GM21447 (cell line): ENCODE results near the gene AFAP1L2.
A peak's percentile ranks its signal among the peaks of the same experiment; 100 is the strongest.

ENCODE experiments used
- ATAC-seq: cut with Tn5 transposase; IDR thresholded peaks from one replicate; pipeline ENCODE4 v1.9.1; 2021; ENCODE audit not compliant: unreplicated experiment

The AFAP1L2 gene

DNA sequence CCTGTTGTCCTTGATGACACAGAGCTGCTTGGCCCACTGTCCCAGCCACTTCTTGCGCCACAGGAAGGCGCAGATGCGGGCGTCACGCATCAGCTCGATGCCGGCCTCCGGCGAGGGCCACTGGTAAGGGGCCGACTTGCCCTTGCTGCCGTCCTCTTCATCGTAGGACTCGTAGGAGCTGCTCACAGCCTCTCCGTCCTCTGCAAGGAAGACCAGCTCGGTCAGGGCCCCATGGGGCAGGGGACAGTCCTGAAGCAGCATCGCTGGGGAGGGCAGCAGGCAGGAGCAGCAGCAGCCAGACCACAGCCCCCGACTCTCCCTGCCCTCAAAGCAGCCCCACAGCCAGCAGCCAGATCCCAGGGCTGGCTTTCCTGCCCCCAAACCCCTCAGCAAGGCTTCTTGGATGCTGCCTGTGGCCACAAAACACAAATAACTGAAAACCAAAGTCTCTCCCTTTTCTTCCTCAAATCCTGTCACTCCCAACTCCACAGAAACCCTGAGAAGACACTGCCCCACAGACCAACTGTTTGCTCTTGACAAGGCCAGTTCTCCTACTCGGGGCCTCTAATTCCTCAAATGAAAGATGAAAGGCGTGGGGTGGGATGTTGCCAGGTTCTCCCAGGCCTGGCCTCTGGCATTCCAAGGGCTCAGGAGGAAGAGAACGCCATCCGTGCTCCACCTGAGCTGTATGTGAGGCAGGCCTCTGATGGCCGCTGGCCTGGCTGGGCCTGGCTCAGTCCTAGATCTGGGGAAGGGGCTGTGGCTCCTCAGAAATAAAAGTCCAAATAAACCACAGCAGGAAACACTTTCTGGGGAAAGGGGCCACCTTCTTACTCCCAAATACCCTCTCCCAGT lies 88.5 kb downstream of the AFAP1L2 start:
- ATAC-seq: no peak

DNA sequence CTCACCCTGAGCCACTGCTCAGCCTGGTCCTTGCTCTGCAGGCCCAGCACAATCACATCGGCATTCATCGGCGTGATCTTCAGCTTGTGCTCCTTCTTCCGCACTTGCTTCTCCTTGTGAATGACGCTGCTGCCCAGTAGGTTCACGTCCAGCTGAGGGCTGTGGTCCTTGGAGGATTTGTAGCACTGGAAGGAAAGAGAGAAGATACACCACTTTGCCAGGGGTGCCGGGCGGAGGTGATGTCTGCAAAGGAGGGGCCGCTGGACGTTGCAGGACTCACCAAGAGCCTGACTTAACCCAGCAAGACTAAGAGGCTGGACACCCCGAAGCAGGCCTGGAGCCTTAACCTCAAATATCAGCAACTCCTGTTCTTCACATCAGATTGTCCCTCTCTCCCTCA lies 90.4 kb downstream of the AFAP1L2 start:
- no peak for ATAC-seq

- ATAC-seq: no peak
Observed at GRCh38 chr10:114313139-114313538, 91.2 kb downstream of the AFAP1L2 start.

DNA sequence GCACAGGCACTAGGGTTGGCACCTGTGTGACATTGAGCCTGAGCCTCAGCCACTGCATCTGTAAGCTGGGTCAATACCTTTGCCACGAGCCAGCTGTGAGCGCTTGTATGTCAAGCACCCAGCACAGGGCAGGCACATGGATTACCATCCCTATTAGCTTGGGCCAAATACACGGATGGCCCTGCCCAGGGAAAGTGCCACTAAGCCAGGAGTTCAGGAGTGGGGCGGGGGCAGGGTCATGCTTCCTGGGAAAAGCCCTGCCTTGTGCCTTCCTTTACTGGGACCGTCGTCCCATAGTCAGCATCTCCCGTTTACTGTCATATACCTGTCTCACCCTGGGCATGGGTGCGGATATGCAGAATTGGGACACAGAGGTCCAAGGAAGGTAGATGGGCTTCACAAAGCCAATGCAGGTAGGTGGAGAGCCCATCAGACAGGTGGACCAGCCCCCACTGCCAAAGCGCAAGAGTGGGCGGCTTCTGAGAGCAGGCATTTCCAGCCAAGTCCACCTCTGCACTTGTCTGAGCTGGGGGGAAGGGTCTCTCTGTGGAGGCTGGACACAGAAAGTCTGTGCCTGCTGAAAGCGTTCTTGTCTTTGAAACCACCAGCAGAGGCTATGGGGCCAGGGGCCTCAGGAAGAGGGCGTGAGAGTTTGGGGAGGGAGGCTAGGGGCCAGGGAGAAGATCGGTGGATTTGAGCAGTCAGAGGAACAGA lies 92.6 kb downstream of the AFAP1L2 start:
- ATAC-seq: no peak

DNA sequence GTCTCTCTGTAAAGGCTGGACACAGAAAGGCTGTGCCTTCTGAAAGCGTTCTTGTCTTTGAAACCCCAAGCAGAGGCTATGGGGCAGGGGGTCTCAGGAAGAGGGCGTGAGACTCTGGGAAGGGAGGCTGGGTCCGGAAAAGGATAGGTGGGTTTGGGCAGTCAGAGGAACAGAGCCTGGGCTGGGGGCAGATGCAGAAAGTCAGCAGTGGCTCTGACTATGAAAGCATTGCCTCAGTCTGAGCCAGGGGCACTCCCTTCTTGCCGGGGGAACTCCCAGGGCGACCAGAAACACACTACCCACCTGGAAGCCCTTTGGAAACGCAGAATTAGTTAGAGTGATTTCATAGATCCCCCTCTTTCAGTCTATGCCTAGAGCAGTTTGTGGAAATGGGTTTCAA lies 93.3 kb downstream of the AFAP1L2 start:
- ATAC-seq: no peak

DNA sequence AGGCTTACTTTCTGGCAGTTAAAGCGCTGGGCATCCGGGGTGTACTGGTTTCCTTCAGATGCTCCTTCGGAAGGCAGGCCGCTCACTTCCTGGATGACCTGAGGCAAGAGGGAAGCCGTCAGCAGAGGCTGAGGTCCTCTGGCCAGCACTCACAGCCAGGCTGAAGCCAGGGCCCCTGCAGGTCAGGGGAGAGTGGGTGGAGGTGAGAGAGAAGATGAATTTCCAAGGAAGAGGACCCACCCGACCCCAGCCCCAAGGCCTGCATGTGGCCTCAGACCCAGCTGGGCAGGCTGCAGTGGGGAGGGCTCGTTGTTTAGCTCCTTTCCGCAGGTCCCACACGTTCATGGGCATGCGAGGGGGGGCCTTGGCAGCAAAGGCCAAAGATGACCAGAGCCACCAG lies 94.0 kb downstream of the AFAP1L2 start:
- no peak for ATAC-seq

DNA sequence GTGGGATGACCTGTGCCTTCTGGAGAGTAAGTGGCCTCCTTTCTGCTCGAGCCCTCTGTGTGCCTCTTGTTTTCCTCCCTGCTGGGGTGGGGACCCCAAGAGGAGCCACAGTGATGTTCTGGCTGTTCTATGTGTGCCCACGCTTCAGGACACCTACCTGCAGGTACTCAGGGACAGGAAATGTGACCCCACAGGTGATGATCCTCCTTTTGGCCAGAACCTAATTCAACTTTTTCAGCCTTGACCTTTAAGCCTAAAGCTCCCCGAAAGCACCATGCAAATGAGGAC lies 95.0 kb downstream of the AFAP1L2 start:
- no peak for ATAC-seq

GRCh38 chr10:114308531-114309363 lies 95.6 kb downstream of the AFAP1L2 start:
- no peak for ATAC-seq

DNA sequence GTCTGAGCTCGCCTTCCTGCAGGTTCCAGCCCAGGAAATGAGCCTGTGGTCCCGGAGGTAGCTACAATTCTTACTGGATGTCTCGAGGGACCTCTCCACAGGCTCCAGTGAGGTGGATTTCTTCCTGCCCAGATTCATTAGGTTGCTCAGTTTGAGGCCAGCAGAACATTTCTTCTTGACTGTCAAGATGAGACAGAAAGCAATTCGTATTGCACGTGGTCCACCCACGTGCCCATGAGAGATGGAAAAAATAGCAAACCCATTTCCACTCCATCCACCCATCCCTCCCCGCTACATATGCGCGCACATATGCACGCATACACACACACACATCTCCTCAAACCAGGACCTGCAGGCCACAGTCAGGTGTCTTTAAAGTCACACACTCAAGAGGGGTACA lies 96.6 kb downstream of the AFAP1L2 start:
- no peak for ATAC-seq

DNA sequence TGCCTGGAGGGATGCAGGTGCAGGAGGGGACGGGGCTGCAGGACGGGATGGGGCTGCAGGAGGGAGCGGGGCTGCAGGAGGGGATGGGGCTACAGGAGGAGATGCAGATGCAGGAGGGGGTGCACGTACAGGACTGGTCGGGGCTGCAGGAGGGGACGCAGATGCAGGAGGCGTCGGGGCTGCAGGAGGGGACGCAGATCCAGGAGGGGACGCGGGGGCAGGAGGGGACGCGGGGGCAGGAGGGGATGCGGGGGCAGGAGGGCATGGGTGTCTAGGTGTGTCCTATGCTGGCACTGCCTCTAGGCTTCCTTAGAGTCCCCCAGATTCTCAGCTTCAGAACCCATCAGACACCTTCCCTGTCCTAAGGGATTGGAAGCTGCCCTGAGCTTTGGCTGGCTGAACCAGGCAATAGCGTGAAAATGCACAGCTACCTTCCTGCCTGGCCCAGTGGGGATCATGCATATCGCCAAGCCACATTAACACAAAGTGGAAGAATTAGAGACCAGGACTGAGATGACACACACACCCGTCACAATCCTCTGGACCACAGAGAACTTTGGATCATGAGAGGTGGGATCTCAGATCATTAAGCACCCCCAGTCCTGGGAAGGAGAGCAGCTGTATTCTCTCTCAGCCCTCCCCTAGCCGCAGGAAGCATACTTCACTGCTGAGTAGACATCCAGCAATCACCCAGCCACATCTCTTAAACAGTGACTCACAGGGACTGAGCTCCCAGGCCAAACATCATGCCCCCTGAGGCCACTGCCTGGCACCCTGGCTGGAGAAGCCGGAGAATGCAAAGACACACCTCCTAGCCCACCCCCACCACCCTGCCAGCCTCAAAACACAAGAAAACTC lies 98.0 kb downstream of the AFAP1L2 start:
- ATAC-seq: no peak

- no peak for ATAC-seq
Observed at GRCh38 chr10:114305521-114305925, 98.8 kb downstream of the AFAP1L2 start.

- ATAC-seq: peak; percentile 67
Observed at GRCh38 chr10:114304571-114305421, 99.5 kb downstream of the AFAP1L2 start.

DNA sequence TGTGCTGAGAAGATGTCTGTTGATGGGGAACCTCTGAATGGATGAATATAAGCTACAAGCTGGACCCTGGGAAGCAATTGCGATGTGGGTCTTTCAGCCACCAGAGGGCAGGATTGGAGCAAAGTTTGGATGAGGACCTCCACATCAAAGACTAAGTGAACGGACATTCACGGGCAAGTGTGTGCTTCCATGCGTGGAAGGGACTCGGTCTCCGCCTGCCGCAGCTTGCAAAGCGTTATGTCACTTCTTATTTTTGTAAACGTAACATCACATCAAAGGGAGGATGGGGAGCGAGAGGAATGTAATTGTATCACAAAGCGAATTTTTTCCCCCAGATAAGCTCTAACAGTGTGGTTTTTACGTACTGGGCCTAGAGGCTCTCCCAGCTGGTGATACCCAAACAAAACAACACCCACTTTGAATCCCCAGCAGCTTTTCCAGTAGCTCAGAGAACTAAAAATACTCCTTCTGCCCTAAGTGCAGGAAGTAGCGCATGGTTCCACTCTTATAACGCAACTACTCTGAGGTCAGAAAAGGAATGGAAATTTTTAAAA lies 100.2 kb downstream of the AFAP1L2 start:
- ATAC-seq: peak; percentile 81

GRCh38 chr10:114303556-114303955 lies 100.7 kb downstream of the AFAP1L2 start:
- no peak for ATAC-seq

GRCh38 chr10:114301951-114302710 lies 102.2 kb downstream of the AFAP1L2 start:
- no peak for ATAC-seq

GRCh38 chr10:114301177-114301576 lies 103.1 kb downstream of the AFAP1L2 start:
- no peak for ATAC-seq

DNA sequence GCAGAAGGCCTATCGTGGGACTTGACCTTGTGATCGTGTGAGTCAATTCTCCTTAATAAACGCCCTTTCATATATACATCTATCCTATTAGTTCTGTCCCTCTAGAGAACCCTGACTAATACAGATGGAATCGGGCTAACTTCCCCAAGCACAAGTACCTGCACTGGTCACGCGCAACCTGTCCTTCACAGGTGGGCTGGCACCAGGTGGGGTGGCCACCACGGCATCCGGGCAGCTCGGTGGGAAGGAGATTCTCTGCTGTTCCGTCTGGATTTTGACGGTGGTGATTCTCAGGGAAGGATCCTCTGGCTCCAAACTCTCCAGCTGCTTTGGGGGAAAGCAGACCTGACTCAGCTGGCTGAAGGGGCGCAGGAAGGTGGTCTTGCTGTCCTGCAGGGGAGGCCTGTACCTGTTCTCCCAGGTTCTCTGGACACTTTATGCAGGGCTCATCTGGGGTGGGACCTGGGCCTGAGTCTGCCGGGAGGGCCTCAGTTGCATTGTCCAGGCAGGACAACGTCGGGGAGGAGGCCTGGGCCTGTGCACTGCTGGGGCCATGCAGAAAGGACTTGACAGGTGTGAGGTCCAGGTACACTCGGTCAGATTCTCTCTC lies 104.2 kb downstream of the AFAP1L2 start:
- no peak for ATAC-seq

DNA sequence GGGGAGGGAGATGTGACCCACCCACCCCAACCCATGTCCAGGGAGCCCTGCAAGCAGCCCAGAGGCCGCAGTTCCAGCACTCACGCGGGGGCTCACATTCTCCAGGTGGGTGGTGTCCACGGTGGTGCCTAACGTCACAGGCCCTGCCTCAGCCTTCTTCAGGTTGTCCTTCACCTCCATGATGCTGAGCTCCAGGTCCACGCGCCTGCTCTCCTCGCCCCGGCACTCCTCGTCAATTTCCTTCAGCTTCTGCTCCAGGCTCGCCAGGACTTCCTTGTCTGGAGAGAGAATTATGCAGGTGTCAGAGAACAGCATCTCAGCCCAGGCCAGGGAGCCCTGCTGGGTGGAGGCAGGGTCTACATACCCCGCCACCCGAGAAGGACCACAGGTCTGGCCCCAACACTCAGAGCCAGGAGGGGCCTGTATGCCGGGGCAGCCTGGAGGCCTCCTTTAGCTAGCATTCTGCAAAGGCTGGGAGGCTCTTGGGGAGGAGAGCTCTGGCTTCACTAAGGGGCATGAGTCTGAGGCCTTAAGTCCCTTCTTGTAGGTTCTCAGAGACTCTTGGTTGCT lies 107.1 kb downstream of the AFAP1L2 start:
- ATAC-seq: no peak
